Measurements from ENCODE around the gene KIF1A. TPM values are rescaled to one million over a fixed set of nuclear protein-coding genes. Genes with fewer than 3 reads are reported as not detected.

The KIF1A gene
- total RNA-seq, 1 experiment from 2014 or later, result 279 TPM

DNA sequence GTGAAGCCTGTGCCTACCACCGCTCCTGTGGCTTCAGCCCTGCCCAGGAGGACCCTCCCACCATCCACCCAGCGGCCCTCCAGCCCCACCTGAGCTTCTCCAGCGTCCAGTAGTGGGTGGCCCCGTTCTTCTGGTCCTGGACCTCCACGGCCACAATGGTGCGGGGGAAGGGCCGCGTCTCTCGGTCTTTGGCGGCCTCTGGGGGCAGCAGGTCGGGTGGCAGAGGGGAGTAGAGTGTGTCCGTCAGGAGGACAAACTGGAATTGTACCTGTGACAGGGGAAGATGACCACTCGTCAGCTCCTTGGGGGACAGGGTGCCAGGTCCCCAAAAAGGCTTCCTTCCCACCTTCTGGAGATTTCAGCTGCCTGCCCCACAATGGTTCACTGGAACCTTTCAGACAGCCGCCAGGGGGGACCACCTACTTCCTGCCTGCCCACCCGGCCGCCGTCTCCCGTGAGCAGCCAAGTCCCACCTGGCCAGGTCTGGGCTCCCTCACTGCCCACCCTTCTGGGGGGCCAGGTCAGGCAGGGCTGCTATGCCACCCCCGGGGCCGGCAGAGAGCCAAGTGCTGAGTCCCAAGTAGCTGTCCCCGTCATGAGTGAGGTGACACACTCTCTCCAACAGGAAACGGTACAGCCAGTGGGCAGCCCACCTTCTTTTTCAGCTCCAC is 59.3 kb downstream of the KIF1A start:
- H3K36me3 Mint-ChIP-seq, result peaks cover 52% of the 10 kb centered on the region
- H3K4me1 Mint-ChIP-seq, result no peaks in the 10 kb centered on the region
- no peak overlapping the region for H3K4me3 Mint-ChIP-seq
- no peak for DNase-seq (ENCODE audit: low spot score)
- CTCF ChIA-PET, result interaction anchor here (1.9 kb wide), 1 partner anchor 80 kb away, joined by 5 read pairs; no protein-coding TSS in a partner anchor
- TF ChIP-seq, protein P1, sequence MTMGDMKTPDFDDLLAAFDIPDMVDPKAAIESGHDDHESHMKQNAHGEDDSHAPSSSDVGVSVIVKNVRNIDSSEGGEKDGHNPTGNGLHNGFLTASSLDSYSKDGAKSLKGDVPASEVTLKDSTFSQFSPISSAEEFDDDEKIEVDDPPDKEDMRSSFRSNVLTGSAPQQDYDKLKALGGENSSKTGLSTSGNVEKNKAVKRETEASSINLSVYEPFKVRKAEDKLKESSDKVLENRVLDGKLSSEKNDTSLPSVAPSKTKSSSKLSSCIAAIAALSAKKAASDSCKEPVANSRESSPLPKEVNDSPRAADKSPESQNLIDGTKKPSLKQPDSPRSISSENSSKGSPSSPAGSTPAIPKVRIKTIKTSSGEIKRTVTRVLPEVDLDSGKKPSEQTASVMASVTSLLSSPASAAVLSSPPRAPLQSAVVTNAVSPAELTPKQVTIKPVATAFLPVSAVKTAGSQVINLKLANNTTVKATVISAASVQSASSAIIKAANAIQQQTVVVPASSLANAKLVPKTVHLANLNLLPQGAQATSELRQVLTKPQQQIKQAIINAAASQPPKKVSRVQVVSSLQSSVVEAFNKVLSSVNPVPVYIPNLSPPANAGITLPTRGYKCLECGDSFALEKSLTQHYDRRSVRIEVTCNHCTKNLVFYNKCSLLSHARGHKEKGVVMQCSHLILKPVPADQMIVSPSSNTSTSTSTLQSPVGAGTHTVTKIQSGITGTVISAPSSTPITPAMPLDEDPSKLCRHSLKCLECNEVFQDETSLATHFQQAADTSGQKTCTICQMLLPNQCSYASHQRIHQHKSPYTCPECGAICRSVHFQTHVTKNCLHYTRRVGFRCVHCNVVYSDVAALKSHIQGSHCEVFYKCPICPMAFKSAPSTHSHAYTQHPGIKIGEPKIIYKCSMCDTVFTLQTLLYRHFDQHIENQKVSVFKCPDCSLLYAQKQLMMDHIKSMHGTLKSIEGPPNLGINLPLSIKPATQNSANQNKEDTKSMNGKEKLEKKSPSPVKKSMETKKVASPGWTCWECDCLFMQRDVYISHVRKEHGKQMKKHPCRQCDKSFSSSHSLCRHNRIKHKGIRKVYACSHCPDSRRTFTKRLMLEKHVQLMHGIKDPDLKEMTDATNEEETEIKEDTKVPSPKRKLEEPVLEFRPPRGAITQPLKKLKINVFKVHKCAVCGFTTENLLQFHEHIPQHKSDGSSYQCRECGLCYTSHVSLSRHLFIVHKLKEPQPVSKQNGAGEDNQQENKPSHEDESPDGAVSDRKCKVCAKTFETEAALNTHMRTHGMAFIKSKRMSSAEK (CRISPR knock-in tag; IDR thresholded peaks at IDR 0.05; ENCODE audit: borderline replicate concordance), result no peak
- no peaks in the 10 kb centered on the region for H3K9me3 Mint-ChIP-seq
- H3K27ac Mint-ChIP-seq, result no peak overlapping the region
- ATAC-seq, result no peak
- POLR2A ChIA-PET, result no interaction called here
- no peaks in the 10 kb centered on the region for H3K27me3 Mint-ChIP-seq (ENCODE audit: low read depth)

DNA sequence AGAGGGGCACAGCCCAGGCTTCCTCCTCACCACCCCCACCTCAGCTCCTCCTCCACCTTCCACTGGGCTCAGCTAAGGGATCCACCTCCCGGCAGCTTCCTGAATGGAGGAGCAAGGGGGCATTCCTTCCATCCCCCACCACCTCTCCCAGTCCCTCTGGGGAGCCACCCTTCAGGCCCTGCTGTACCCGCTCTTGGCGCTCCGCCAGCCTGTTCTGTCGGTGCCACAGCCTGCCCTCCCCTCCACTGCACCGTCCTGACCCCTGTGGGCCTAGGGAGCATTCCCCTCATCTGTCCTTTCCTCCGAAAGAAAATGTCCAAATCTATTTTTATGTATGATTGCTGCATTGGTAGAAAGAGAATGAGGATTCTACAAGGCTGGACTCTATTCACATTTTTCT is 59.9 kb downstream of the KIF1A start:
- H3K36me3 Mint-ChIP-seq, result peaks cover 49% of the 10 kb centered on the region
- ATAC-seq (no peak), DNase-seq (ENCODE audit: low spot score) (no peak)
- no peak overlapping the region for H3K4me3 Mint-ChIP-seq
- H3K27me3 Mint-ChIP-seq (ENCODE audit: low read depth), result no peaks in the 10 kb centered on the region
- POLR2A ChIA-PET, result no interaction called here
- TF ChIP-seq JAZF1 (CRISPR knock-in tag; IDR thresholded peaks at IDR 0.05), result no peak
- TF ChIP-seq, protein P2, sequence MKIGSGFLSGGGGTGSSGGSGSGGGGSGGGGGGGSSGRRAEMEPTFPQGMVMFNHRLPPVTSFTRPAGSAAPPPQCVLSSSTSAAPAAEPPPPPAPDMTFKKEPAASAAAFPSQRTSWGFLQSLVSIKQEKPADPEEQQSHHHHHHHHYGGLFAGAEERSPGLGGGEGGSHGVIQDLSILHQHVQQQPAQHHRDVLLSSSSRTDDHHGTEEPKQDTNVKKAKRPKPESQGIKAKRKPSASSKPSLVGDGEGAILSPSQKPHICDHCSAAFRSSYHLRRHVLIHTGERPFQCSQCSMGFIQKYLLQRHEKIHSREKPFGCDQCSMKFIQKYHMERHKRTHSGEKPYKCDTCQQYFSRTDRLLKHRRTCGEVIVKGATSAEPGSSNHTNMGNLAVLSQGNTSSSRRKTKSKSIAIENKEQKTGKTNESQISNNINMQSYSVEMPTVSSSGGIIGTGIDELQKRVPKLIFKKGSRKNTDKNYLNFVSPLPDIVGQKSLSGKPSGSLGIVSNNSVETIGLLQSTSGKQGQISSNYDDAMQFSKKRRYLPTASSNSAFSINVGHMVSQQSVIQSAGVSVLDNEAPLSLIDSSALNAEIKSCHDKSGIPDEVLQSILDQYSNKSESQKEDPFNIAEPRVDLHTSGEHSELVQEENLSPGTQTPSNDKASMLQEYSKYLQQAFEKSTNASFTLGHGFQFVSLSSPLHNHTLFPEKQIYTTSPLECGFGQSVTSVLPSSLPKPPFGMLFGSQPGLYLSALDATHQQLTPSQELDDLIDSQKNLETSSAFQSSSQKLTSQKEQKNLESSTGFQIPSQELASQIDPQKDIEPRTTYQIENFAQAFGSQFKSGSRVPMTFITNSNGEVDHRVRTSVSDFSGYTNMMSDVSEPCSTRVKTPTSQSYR (CRISPR knock-in tag; IDR thresholded peaks at IDR 0.05), result no peak
- TF ChIP-seq HMGA2 (CRISPR knock-in tag; IDR thresholded peaks at IDR 0.05), result no peak
- TF ChIP-seq, protein P3, sequence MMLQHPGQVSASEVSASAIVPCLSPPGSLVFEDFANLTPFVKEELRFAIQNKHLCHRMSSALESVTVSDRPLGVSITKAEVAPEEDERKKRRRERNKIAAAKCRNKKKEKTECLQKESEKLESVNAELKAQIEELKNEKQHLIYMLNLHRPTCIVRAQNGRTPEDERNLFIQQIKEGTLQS (CRISPR knock-in tag; conservative IDR thresholded peaks at IDR 0.05), result no peak
- no peak for TF ChIP-seq PRRX2 (CRISPR knock-in tag; IDR thresholded peaks at IDR 0.05)
- TF ChIP-seq, protein P4, sequence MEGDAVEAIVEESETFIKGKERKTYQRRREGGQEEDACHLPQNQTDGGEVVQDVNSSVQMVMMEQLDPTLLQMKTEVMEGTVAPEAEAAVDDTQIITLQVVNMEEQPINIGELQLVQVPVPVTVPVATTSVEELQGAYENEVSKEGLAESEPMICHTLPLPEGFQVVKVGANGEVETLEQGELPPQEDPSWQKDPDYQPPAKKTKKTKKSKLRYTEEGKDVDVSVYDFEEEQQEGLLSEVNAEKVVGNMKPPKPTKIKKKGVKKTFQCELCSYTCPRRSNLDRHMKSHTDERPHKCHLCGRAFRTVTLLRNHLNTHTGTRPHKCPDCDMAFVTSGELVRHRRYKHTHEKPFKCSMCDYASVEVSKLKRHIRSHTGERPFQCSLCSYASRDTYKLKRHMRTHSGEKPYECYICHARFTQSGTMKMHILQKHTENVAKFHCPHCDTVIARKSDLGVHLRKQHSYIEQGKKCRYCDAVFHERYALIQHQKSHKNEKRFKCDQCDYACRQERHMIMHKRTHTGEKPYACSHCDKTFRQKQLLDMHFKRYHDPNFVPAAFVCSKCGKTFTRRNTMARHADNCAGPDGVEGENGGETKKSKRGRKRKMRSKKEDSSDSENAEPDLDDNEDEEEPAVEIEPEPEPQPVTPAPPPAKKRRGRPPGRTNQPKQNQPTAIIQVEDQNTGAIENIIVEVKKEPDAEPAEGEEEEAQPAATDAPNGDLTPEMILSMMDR (IDR thresholded peaks at IDR 0.05), result no peak
- TF ChIP-seq ZNF121 (CRISPR knock-in tag; IDR thresholded peaks at IDR 0.05), result no peak
- no peak for TF ChIP-seq EMX1 (CRISPR knock-in tag; IDR thresholded peaks at IDR 0.05)
- TF ChIP-seq, protein P5, sequence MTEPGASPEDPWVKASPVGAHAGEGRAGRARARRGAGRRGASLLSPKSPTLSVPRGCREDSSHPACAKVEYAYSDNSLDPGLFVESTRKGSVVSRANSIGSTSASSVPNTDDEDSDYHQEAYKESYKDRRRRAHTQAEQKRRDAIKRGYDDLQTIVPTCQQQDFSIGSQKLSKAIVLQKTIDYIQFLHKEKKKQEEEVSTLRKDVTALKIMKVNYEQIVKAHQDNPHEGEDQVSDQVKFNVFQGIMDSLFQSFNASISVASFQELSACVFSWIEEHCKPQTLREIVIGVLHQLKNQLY (CRISPR knock-in tag; IDR thresholded peaks at IDR 0.05), result no peak
- no peak overlapping the region for H3K27ac Mint-ChIP-seq
- H3K9me3 Mint-ChIP-seq, result no peaks in the 10 kb centered on the region
- no peaks in the 10 kb centered on the region for H3K4me1 Mint-ChIP-seq
- CTCF ChIA-PET, result interaction anchor here (1.9 kb wide), 1 partner anchor 80 kb away, joined by 5 read pairs; no protein-coding TSS in a partner anchor

DNA sequence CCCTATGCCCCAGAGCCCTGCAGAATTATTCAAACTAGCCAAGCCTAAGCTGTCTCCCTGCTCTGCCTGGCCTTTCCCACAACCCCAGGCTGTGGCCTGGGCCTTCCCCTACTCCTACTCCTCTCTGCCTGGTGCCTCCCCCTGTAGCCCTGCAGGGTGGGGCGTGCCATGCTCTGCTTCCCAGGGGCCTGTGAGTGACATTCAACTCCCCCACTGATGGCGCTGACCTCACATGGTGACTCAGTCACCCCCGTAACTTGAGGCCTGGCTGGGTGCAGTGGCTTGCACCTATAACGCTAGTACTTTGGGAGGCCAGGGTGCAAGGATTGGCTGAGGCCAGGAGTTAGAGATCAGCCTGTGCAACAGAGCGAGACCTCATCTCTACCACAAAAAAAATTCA is 60.6 kb downstream of the KIF1A start:
- Mint-ChIP-seq H3K9me3 (no peaks in the 10 kb centered on the region), H3K4me1 (no peaks in the 10 kb centered on the region), H3K27me3 (ENCODE audit: low read depth) (no peaks in the 10 kb centered on the region), H3K4me3 (no peak overlapping the region), H3K27ac (no peak overlapping the region), H3K36me3 (peaks cover 49% of the 10 kb centered on the region)
- ChIA-PET POLR2A (no interaction called here), CTCF (interaction anchor here (1.9 kb wide), 1 partner anchor 81 kb away, joined by 5 read pairs; no protein-coding TSS in a partner anchor)
- ATAC-seq (no peak), DNase-seq (ENCODE audit: low spot score) (no peak)
- TF ChIP-seq, protein P6, sequence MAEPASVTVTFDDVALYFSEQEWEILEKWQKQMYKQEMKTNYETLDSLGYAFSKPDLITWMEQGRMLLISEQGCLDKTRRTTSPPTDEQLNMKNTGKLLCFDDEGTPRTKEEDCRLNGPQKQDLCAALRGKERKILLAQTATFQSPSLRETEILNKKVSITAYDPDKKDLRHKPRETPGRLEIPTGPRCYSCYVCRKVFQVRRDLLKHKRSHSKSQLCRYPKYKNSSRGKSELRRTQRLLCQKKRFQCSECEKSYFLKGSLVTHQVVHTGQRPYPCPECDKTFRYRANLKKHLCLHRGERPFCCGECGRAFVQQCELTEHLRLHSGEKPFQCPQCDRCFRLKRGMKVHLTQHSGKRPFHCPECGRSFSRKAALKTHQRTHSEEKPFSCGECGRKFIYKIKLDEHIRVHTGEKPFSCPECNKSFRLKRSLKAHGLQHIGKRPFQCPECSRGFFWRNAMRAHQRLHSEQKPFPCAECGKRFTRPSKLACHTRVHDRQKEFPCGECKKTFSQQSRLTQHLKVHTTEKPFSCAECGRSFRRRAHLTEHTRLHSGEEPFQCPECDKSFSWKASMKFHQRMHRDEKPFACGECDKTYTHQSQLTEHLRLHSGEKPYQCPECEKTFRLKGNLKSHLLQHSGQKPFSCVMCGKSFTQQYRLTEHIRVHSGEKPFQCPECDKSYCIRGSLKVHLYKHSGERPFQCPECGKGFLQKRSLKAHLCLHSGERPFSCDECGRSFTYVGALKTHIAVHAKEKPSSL (CRISPR knock-in tag; conservative IDR thresholded peaks at IDR 0.05), result no peak
- TF ChIP-seq, protein P7, sequence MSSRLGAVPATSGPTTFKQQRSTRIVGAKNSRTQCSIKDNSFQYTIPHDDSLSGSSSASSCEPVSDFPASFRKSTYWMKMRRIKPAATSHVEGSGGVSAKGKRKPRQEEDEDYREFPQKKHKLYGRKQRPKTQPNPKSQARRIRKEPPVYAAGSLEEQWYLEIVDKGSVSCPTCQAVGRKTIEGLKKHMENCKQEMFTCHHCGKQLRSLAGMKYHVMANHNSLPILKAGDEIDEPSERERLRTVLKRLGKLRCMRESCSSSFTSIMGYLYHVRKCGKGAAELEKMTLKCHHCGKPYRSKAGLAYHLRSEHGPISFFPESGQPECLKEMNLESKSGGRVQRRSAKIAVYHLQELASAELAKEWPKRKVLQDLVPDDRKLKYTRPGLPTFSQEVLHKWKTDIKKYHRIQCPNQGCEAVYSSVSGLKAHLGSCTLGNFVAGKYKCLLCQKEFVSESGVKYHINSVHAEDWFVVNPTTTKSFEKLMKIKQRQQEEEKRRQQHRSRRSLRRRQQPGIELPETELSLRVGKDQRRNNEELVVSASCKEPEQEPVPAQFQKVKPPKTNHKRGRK (CRISPR knock-in tag; IDR thresholded peaks at IDR 0.05; ENCODE audit: borderline replicate concordance), result no peak
